NCI-H2107 (cell line): ENCODE results near the gene NHLRC4.

ENCODE experiments used
- DNase-seq: peaks from one replicate; lab custom pipeline; 2025; lab: John Stamatoyannopoulos, UW

Gene NHLRC4

DNA sequence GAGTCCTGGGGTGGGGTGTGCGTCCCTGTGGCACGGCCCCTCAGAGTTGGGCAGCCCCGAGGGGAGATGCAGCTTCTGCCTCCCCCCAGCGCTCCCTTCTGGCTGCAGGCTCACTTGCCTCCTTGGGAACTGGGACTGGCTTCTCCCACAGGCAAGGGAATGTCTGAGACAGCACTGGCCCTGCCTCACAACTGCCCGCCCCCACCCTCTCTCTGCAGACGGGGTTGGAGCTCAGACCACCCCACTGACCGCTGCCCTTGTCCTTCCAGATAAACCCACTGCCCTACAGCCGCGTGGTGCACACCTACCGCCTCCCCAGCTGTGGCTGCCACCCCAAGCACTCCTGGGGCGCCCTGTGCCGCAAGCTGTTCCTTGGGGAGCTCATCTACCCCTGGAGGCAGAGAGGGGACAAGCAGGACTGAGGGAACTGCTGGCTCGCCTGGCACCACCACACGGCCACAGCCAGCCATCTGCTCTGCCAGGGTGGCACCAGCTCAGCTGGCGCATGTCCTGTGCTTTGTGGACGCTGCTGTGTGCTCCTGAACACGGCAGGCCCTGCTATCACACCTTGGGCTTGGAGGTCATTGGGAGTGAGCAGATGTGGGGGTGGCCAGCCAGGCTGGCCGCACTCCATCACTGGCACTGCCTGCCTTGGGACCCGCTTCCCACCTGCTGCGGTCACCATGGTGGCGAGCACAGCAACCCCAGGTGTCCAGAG lies 16.0 kb downstream of the NHLRC4 start:
- DNase-seq = no peak

DNA sequence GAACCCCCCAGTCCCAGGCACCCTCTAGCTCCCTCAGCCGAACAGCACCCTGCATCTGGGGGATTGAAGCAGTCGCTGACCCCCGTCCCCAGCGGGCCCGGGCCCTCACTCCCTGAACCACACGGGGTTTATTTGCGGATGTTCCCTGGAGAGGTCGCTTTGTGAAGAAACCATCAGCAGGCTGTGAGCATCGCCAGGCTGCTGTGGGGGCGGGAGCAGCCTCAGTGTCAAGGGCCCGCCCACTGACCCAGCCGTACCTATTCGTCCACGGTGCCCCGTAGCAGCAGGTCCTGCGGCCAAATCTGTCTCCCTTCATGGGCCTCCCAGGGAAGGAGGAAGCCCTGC lies 16.6 kb downstream of the NHLRC4 start:
- no peak for DNase-seq

DNA sequence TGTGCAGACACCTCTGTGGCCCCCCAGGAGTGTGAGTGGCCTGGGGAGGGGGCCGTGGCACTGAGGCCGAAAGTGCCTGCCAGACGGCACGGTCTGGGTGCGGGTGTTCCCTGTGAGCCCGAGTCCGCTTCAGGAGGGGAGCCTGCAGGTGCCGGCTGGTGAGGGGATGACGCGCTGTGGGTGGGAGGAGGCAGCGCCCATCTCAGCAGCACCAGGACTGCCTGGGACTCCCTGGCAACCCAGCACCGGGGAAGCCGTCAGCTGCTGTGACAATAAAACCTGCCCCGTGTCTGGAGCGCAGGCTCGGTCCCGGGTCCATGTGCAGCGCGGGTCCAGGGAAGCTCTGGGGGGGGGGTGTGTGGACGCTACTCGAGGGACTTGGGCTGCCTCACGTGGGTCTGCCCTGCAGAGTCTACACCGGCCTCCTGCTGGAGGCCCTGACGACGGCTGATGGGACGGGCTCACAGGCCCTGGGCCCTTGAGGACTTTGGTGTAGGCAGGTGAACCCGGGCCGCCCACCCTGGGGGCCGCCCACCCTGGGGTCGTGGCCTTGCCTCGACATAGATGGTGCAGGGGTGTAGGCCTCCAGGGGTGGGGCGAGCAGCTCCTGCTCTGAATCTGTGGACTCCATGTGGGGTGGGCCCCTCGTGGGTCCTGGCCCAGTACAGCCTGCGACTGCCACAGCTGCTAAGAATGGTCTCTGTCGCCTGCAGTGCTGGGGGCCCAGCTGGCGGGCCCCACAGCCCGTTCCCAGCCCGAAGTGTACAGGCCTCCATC lies 17.2 kb downstream of the NHLRC4 start:
- DNase-seq = no peak

GRCh38 chr16:585351-585750 lies 18.5 kb downstream of the NHLRC4 start:
- DNase-seq = no peak

- no peak for DNase-seq
Observed at GRCh38 chr16:586047-586644, 19.3 kb downstream of the NHLRC4 start.

DNA sequence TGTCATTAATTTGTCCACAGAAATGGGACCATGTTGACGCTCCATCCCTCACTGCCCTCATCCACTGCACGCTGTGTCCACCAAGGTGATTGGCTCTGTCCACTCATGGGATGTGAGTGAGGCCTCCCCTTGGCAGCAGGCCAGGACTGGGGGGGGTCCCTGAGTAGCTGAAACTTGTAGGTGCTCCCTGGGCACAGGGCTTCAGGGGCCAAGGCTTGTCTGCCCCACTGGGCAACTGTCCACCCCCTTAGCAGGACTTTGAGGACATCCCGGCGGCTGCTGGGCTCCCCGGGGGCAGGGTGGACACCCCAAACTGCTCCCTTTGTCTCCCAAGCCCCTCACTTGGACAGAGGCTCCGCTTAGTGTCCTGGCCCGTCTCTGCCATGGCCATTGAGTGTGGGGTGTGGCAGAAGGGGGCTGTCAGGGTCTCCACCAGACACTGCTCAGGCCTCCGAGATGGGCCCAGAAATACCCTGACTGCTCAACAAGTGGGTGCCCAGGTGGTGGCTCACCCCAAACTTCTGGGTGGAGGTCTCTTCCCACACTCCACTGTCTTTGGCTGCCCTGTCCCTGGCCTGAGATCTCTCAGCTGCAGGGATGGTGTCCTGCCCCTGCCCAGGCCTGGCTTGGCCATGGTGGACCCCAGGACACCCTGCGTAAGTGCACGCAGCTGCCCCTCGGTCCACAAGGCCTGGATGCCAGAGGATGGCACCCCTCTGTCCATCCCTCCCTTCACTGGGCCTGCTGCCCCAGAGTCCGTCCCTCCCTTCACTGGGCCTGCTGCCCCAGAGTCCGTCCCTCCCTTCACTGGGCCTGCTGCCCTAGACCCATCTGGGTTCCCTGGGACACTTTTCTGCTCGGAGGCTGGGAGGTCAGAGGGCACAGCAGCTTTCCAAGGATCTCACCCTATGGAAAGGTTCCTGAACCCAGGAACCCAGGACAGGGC lies 20.1 kb downstream of the NHLRC4 start:
- DNase-seq = no peak

GRCh38 chr16:588639-588888 lies 21.8 kb downstream of the NHLRC4 start:
- no peak for DNase-seq

- peak; percentile 93 for DNase-seq
Observed at GRCh38 chr16:588889-589657, 22.3 kb downstream of the NHLRC4 start.

DNA sequence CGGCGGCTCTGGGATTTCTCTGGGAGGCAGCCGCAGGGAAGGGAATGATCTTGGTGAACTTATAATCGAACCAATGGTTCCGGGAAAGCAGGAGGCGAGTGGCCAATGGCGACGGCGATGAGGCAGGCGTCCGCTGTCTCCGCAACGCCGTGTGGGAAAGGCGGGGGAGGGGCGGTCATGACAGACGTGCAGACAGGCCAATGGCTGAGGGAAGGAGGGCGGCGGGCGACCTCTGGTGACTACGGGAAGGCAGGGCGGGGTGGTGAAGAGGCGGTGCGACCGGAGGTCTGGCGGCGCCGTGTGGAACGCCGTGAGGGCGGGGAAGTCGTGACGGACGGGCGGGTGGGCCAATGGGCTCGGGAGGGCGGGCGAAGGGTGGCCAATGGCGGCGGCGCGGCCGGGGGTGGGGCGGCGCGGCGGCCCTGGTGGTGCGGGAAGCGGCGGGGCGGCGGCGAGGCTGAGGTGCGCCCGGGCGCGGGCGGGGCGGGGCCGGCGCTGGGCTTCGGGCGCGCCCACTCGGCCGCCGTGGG lies 22.9 kb downstream of the NHLRC4 start, which contains the start of gene RAB40C:
Gene RAB40C, plus strand, starts transcription at position 409 of the 530 bp plus-strand sequence. CDS start 226 bp downstream, outside the sequence.
- DNase-seq = peak; percentile 96

DNA sequence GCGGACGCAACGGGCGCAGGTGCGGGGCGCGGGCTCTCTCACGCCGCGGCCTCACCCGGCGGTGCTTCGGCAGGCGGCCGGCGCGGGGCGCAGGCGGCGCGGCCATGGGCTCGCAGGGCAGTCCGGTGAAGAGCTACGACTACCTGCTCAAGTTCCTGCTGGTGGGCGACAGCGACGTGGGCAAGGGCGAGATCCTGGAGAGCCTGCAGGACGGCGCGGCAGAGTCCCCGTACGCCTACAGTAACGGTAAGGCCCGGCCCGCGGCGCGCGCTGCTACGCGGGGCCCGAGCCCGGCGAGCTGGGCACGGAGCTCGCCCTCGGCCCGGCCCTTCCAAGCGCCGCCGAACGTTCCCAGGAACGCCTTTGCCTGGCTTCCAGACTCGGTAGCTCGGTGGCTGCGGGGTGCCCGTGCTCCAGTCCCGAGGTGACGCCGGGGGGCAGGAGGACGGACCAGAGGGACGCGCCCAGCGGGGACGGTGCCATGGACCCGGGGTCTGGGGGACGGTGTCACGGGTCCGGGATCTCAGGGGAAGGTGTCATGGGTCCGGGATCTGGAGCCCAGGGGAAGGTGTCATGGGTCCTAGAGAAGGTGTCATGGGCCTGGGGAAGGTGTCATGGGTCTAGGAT lies 23.5 kb downstream of the NHLRC4 start:
- no peak for DNase-seq

DNA sequence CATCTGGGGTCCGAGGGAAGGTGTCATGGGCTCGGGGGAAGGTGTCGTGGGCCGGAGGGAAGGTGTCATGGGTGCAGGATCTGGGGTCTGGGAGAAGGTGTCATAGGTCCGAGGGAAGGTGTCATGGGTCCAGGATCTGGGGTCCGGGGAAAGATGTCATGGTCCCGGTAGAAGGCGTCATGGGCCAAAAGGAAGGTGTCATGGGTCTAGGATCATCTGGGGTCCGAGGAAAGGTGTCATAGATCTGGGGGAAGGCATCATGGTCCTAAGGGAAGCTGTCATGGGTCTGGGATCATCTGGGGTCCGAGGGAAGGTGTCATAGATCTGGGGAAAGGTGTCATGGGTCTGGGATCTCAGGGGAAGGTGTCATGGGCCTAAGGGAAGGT lies 24.0 kb downstream of the NHLRC4 start:
- DNase-seq = no peak

- no peak for DNase-seq
Observed at GRCh38 chr16:591231-591630, 24.4 kb downstream of the NHLRC4 start.

GRCh38 chr16:591892-592517 lies 25.2 kb downstream of the NHLRC4 start:
- DNase-seq = no peak

- DNase-seq = peak; percentile 74
Observed at GRCh38 chr16:592518-593306, 25.9 kb downstream of the NHLRC4 start.

DNA sequence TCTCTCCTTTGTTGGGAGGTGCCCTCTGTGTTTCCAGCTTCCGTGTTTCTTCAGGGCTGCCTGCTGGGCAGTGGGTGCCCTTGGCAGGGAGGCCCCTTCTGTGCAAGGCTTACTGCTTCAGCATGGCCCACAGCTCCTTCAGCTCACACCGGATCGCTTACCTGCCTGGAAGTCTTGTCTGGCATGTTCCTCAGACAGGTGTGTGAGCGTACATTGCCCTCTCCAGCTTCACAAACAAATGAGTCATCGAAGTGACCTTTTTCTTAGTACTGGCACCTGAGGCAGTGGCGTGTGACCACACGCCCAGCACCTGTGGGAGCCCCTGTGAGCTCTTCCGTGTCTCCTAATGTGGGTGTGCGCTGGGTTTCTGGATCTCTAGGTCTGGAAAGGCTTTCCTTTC lies 26.6 kb downstream of the NHLRC4 start:
- DNase-seq = peak; percentile 48

DNA sequence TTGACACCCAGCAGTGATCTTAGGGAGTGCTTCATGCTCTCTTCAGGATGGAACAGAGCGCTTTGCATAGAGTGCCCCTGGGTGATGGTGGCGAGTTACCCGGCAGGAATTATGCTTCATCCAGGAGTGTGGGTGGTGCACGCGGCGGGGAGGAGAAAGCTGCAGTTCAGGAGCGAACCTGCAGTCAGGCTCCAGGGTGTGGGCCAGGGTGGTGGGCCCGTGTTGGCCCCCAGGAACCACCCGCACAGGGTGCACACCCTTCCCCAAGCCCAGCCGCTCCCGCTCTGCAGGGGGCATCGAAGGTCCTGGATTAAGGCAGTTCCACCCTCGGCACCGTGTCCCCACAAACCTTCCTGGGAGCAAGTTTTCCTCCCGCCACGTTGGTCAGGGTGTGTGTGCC lies 27.0 kb downstream of the NHLRC4 start:
- DNase-seq = no peak

GRCh38 chr16:595094-595528 lies 28.3 kb downstream of the NHLRC4 start:
- no peak for DNase-seq

GRCh38 chr16:595942-596735 lies 29.3 kb downstream of the NHLRC4 start:
- DNase-seq = no peak

- no peak for DNase-seq
Observed at GRCh38 chr16:596736-597060, 29.9 kb downstream of the NHLRC4 start.
